HepG2 (cell line): Measurements from ENCODE around the gene PACSIN1.

Experiments used
- CBX5 ChIP-seq: sonication (generic); formaldehyde crosslinking; IDR thresholded peaks from 2 replicates; pipeline ENCODE4 v1.4.0; 2020; ENCODE audit warnings: missing genetic modification reagents, borderline replicate concordance
- ETV6 ChIP-seq: sonication (generic); formaldehyde crosslinking; conservative IDR thresholded peaks from 2 replicates; pipeline ENCODE4 v1.4.0; 2020; ENCODE audit warnings: missing genetic modification reagents
- KLF12 ChIP-seq: sonication (generic); formaldehyde crosslinking; IDR thresholded peaks from 2 replicates; pipeline ENCODE4 v1.4.0; 2020; ENCODE audit warnings: missing genetic modification reagents, borderline replicate concordance
- POLR2A ChIP-seq, 2 experiments: IDR thresholded peaks; 2 replicates each; pipeline ENCODE4 v1.6.1; 2011; ENCODE audit warnings: low read depth in 2 of 2, low read length in 2 of 2, mild to moderate bottlenecking in 1 of 2, moderate library complexity in 1 of 2; ENCODE audit not compliant: insufficient read depth in 1 of 2
- PPARG ChIP-seq: conservative IDR thresholded peaks from 2 replicates; pipeline ENCODE4 v1.6.1; 2016; ENCODE audit warnings: missing biosample characterization, missing genetic modification reagents
- ZNF776 ChIP-seq: sonication (generic); formaldehyde crosslinking; IDR thresholded peaks from 2 replicates; pipeline ENCODE4 v1.4.0; 2020; ENCODE audit warnings: mild to moderate bottlenecking, missing genetic modification reagents

DNA sequence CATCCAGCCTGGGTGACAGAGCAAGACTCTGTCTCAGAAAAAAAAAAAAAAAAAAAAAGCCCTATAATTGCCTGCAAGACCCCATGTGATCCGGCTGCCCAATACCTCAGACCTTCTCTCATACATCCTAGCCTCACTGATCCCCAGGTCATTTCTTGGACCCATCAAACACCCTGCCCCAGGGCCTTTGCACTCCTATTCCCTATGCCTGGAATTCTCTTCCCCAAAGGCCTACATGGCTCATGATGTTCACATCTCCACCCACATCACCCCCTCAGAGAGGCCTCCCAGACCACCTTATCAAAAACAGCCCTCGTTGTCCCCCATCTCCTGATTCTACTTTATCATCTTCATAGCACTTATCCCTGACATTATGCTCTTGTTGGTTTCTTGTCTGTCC, 8.9 kb downstream of the PACSIN1 start:
- no peak for TF ChIP-seq ETV6 (CRISPR knock-in tag)
- TF ChIP-seq ZNF776 (CRISPR knock-in tag), result no peak
- TF ChIP-seq KLF12 (CRISPR knock-in tag), result no peak
- TF ChIP-seq CBX5 (CRISPR knock-in tag), result no peak
- no peak for TF ChIP-seq POLR2A (IDR thresholded peaks at IDR 0.05; ENCODE audit: insufficient read depth in 1 of 2, low read depth in 2 of 2, low read length in 2 of 2)
- no peak for TF ChIP-seq PPARG
